ENCODE measurements around the gene BOD1L1.
"Not testable (repeated sequence)": the region's sequence is repeated elsewhere in the genome, so short reads cannot be mapped to it uniquely, and the experiment has no call there.

Gene BOD1L1

GRCh38 chr4:13561673-13562072, 65.9 kb downstream of the BOD1L1 start:
- Histone ChIP-seq H3K79me2 (ENCODE audit: low read length) (no peaks in the 10 kb centered on the region), H3K4me1 (ENCODE audit: low read length) (no peaks in the 10 kb centered on the region), H3K9ac (ENCODE audit: low read length) (no peak overlapping the region), H3K27me3 (replicated peaks; ENCODE audit: insufficient read depth, low read length) (no peaks in the 10 kb centered on the region), H3K9me2 (replicated peaks; ENCODE audit: insufficient read depth, low read length) (no peaks in the 10 kb centered on the region), H3K36me3 (replicated peaks; ENCODE audit: insufficient read depth, low read length) (no peaks in the 10 kb centered on the region), H3K27ac (ENCODE audit: low read length) (no peak overlapping the region), H2AFZ (ENCODE audit: low read length) (no peak overlapping the region), H3K9me3 (replicated peaks; ENCODE audit: insufficient read depth, low read length) (no peaks in the 10 kb centered on the region), H4K20me1 (ENCODE audit: insufficient read depth, low read length) (no peaks in the 10 kb centered on the region), H3K4me3 (ENCODE audit: low read length) (no peak overlapping the region), H3F3A (ENCODE audit: insufficient read depth, low read length) (no peaks in the 10 kb centered on the region), H3K4me2 (ENCODE audit: low read depth, low read length) (no peak overlapping the region)
- TF ChIP-seq, protein P1, sequence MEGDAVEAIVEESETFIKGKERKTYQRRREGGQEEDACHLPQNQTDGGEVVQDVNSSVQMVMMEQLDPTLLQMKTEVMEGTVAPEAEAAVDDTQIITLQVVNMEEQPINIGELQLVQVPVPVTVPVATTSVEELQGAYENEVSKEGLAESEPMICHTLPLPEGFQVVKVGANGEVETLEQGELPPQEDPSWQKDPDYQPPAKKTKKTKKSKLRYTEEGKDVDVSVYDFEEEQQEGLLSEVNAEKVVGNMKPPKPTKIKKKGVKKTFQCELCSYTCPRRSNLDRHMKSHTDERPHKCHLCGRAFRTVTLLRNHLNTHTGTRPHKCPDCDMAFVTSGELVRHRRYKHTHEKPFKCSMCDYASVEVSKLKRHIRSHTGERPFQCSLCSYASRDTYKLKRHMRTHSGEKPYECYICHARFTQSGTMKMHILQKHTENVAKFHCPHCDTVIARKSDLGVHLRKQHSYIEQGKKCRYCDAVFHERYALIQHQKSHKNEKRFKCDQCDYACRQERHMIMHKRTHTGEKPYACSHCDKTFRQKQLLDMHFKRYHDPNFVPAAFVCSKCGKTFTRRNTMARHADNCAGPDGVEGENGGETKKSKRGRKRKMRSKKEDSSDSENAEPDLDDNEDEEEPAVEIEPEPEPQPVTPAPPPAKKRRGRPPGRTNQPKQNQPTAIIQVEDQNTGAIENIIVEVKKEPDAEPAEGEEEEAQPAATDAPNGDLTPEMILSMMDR (IDR thresholded peaks at IDR 0.05; ENCODE audit: low read length), result no peak
- TF ChIP-seq EZH2phosphoT487 (IDR thresholded peaks at IDR 0.05; ENCODE audit: low read length), result no peak
- no peak for TF ChIP-seq EZH2 (optimal IDR thresholded peaks at IDR 0.05; ENCODE audit: low read depth, low read length)
- DNase-seq, result no peak

- H3F3A ChIP-seq (ENCODE audit: insufficient read depth, low read length); H3K79me2 ChIP-seq (ENCODE audit: low read length); H3K9me3 ChIP-seq (replicated peaks; ENCODE audit: insufficient read depth, low read length); H3K27ac ChIP-seq (ENCODE audit: low read length); H3K9me2 ChIP-seq (replicated peaks; ENCODE audit: insufficient read depth, low read length); H3K36me3 ChIP-seq (replicated peaks; ENCODE audit: insufficient read depth, low read length); H2AFZ ChIP-seq (ENCODE audit: low read length); H3K9ac ChIP-seq (ENCODE audit: low read length); H3K4me1 ChIP-seq (ENCODE audit: low read length); DNase-seq; H3K27me3 ChIP-seq (replicated peaks; ENCODE audit: insufficient read depth, low read length); H3K4me3 ChIP-seq (ENCODE audit: low read length); H4K20me1 ChIP-seq (ENCODE audit: insufficient read depth, low read length); H3K4me2 ChIP-seq (ENCODE audit: low read depth, low read length): not testable (repeated sequence)
Observed at GRCh38 chr4:13560111-13560510, 67.4 kb downstream of the BOD1L1 start.

DNA sequence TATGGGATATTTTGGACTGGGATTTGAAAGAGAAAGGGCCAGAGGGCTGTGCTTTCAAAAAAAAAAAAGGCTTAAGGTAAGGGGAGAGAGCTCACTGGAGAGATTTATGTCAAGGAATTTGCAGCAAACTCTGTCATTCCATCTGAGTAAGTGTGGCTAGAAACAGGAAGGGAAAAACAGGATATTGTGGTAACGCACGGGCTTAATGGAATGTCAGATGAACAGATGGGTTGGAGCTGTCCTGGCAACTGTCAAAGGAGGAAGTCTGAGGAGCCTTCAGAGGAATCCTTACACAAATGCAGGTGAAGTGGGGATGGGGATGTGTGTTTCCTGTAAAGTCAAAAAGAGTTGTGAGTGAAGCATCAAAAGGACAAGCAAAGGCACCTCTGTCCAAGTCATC, 68.1 kb downstream of the BOD1L1 start:
- TF ChIP-seq EZH2phosphoT487 (IDR thresholded peaks at IDR 0.05; ENCODE audit: low read length) (no peak), EZH2 (optimal IDR thresholded peaks at IDR 0.05; ENCODE audit: low read depth, low read length) (no peak)
- TF ChIP-seq, protein P1 (IDR thresholded peaks at IDR 0.05; ENCODE audit: low read length), result no peak
- Histone ChIP-seq H4K20me1 (ENCODE audit: insufficient read depth, low read length) (no peaks in the 10 kb centered on the region), H3K4me1 (ENCODE audit: low read length) (no peaks in the 10 kb centered on the region), H3K9ac (ENCODE audit: low read length) (no peak overlapping the region), H3K9me3 (replicated peaks; ENCODE audit: insufficient read depth, low read length) (no peaks in the 10 kb centered on the region), H3K27me3 (replicated peaks; ENCODE audit: insufficient read depth, low read length) (no peaks in the 10 kb centered on the region), H3K36me3 (replicated peaks; ENCODE audit: insufficient read depth, low read length) (no peaks in the 10 kb centered on the region), H3K27ac (ENCODE audit: low read length) (no peak overlapping the region), H3K4me2 (ENCODE audit: low read depth, low read length) (no peak overlapping the region), H3K79me2 (ENCODE audit: low read length) (no peaks in the 10 kb centered on the region), H3K4me3 (ENCODE audit: low read length) (no peak overlapping the region), H3K9me2 (replicated peaks; ENCODE audit: insufficient read depth, low read length) (no peaks in the 10 kb centered on the region), H2AFZ (ENCODE audit: low read length) (no peak overlapping the region), H3F3A (ENCODE audit: insufficient read depth, low read length) (no peaks in the 10 kb centered on the region)
- no peak for DNase-seq

GRCh38 chr4:13558881-13559280, 68.6 kb downstream of the BOD1L1 start:
- Histone ChIP-seq H3K9me2 (replicated peaks; ENCODE audit: insufficient read depth, low read length) (no peaks in the 10 kb centered on the region), H3K4me1 (ENCODE audit: low read length) (no peaks in the 10 kb centered on the region), H3K27ac (ENCODE audit: low read length) (no peak overlapping the region), H3F3A (ENCODE audit: insufficient read depth, low read length) (no peaks in the 10 kb centered on the region), H4K20me1 (ENCODE audit: insufficient read depth, low read length) (no peaks in the 10 kb centered on the region), H2AFZ (ENCODE audit: low read length) (no peak overlapping the region), H3K9me3 (replicated peaks; ENCODE audit: insufficient read depth, low read length) (no peaks in the 10 kb centered on the region), H3K4me3 (ENCODE audit: low read length) (no peak overlapping the region), H3K9ac (ENCODE audit: low read length) (no peak overlapping the region), H3K36me3 (replicated peaks; ENCODE audit: insufficient read depth, low read length) (no peaks in the 10 kb centered on the region), H3K4me2 (ENCODE audit: low read depth, low read length) (no peak overlapping the region), H3K79me2 (ENCODE audit: low read length) (no peaks in the 10 kb centered on the region), H3K27me3 (replicated peaks; ENCODE audit: insufficient read depth, low read length) (no peaks in the 10 kb centered on the region)
- DNase-seq, result no peak
- no peak for TF ChIP-seq EZH2phosphoT487 (IDR thresholded peaks at IDR 0.05; ENCODE audit: low read length)

Data from MM.1S (cell line).